H9 (cell line): ENCODE data around the gene LZIC. TPM values are rescaled to one million over a fixed set of nuclear protein-coding genes. Genes with fewer than 3 reads are reported as not detected.

Source experiments
- DNase-seq: peaks from one replicate; pipeline ENCODE4 v3.0.0-alpha.2; 2017
- H2AFZ ChIP-seq: one replicate; pipeline ENCODE4 v1.6.1; 2013; ENCODE audit warnings: mild to moderate bottlenecking, low read length, control low read depth, moderate library complexity
- H2AK5ac ChIP-seq: 2 replicates; pipeline ENCODE4 v1.6.1; 2013; ENCODE audit warnings: low read length, control low read depth, mixed read lengths; ENCODE audit not compliant: insufficient read length
- H2BK120ac ChIP-seq: one replicate; pipeline ENCODE4 v1.6.1; 2013; ENCODE audit warnings: low read depth, mild to moderate bottlenecking, low read length, control low read depth, inconsistent platforms; ENCODE audit not compliant: poor library complexity, severe bottlenecking
- H2BK12ac ChIP-seq: 2 replicates; pipeline ENCODE4 v1.6.1; 2013; ENCODE audit warnings: low read length, control low read depth, mixed read lengths, low read depth; ENCODE audit not compliant: insufficient read length
- H2BK15ac ChIP-seq: 2 replicates; pipeline ENCODE4 v1.6.1; 2013; ENCODE audit warnings: low read depth, low read length, control low read depth
- H2BK20ac ChIP-seq: one replicate; pipeline ENCODE4 v1.6.1; 2013; ENCODE audit warnings: low read depth, mild to moderate bottlenecking, low read length, control low read depth, inconsistent platforms; ENCODE audit not compliant: poor library complexity, severe bottlenecking
- H2BK5ac ChIP-seq: 2 replicates; pipeline ENCODE4 v1.6.1; 2013; ENCODE audit warnings: low read length, control low read depth, mixed read lengths; ENCODE audit not compliant: insufficient read length
- H3K14ac ChIP-seq: 2 replicates; pipeline ENCODE4 v1.6.1; 2013; ENCODE audit warnings: low read length, control low read depth; ENCODE audit not compliant: insufficient read depth
- H3K18ac ChIP-seq: 2 replicates; pipeline ENCODE4 v1.6.1; 2013; ENCODE audit warnings: low read depth, mild to moderate bottlenecking, mixed read lengths, low read length, control low read depth; ENCODE audit not compliant: insufficient read length
- H3K23ac ChIP-seq: 2 replicates; pipeline ENCODE4 v1.6.1; 2013; ENCODE audit warnings: low read length, control low read depth, mixed read lengths, low read depth; ENCODE audit not compliant: insufficient read length
- H3K23me2 ChIP-seq: 2 replicates; pipeline ENCODE4 v1.6.1; 2013; ENCODE audit warnings: low read depth, mild to moderate bottlenecking, mixed read lengths, low read length, control low read depth; ENCODE audit not compliant: insufficient read length, poor library complexity, severe bottlenecking
- H3K27ac ChIP-seq: 2 replicates; pipeline ENCODE4 v1.5.1; 2013; ENCODE audit warnings: low read length, control low read depth, mixed read lengths, low read depth; ENCODE audit not compliant: insufficient read length
- H3K27me3 ChIP-seq: 2 replicates; pipeline ENCODE4 v1.6.1; 2013; ENCODE audit warnings: low read length, control low read depth, inconsistent platforms; ENCODE audit not compliant: insufficient read depth
- H3K4ac ChIP-seq: 2 replicates; pipeline ENCODE4 v1.6.1; 2013; ENCODE audit warnings: low read depth, mild to moderate bottlenecking, control low read depth, inconsistent platforms, low read length, moderate library complexity
- H3K4me1 ChIP-seq: 2 replicates; pipeline ENCODE4 v1.6.1; 2013; ENCODE audit warnings: low read length, control low read depth, inconsistent platforms; ENCODE audit not compliant: insufficient read depth
- H3K4me2 ChIP-seq: 2 replicates; pipeline ENCODE4 v1.6.1; 2013; ENCODE audit warnings: low read length, control low read depth, mixed read lengths; ENCODE audit not compliant: insufficient read length, insufficient read depth
- H3K56ac ChIP-seq: 2 replicates; pipeline ENCODE4 v1.6.1; 2013; ENCODE audit warnings: low read depth, mild to moderate bottlenecking, mixed read lengths, low read length, control low read depth; ENCODE audit not compliant: insufficient read length
- H3K79me1 ChIP-seq: 2 replicates; pipeline ENCODE4 v1.6.1; 2013; ENCODE audit warnings: low read depth, mild to moderate bottlenecking, moderate library complexity, low read length, control low read depth, inconsistent platforms; ENCODE audit not compliant: insufficient read depth, poor library complexity, severe bottlenecking
- H3K79me2 ChIP-seq: 2 replicates; pipeline ENCODE4 v1.6.1; 2013; ENCODE audit warnings: low read length, control low read depth, inconsistent platforms; ENCODE audit not compliant: insufficient read depth
- H3K9ac ChIP-seq: 2 replicates; pipeline ENCODE4 v1.6.1; 2013; ENCODE audit warnings: low read length, control low read depth, mixed read lengths; ENCODE audit not compliant: insufficient read length; ENCODE audit errors: extremely low read depth
- H3K9me3 ChIP-seq: one replicate; pipeline ENCODE4 v1.6.1; 2013; ENCODE audit warnings: low read depth, low read length, inconsistent platforms; ENCODE audit not compliant: control insufficient read depth
- H3T11ph ChIP-seq: one replicate; pipeline ENCODE4 v1.6.1; 2013; ENCODE audit warnings: mild to moderate bottlenecking, low read length, control low read depth, inconsistent platforms
- H4K20me1 ChIP-seq: one replicate; pipeline ENCODE4 v1.6.1; 2013; ENCODE audit not compliant: control insufficient read depth, insufficient read length, insufficient read depth
- H4K5ac ChIP-seq: 2 replicates; pipeline ENCODE4 v1.6.1; 2013; ENCODE audit warnings: low read depth, mild to moderate bottlenecking, mixed read lengths, low read length, control low read depth; ENCODE audit not compliant: insufficient read length
- H4K8ac ChIP-seq: replicated peaks from 2 replicates; pipeline ENCODE4 v1.6.1; 2013; ENCODE audit warnings: low read length, control low read depth, mixed read lengths, low read depth; ENCODE audit not compliant: insufficient read length
- H4K91ac ChIP-seq: 2 replicates; pipeline ENCODE4 v1.6.1; 2013; ENCODE audit warnings: low read depth, mild to moderate bottlenecking, moderate library complexity, mixed read lengths, low read length, control low read depth; ENCODE audit not compliant: insufficient read length
- H3K27ac Mint-ChIP-seq, 3 experiments: 2 replicates in 2 of 3; 3 replicates in 1 of 3; pipeline ENCODE4 v1.8.0; 2020 to 2021; ENCODE audit warnings: mixed read lengths in 3 of 3, mild to moderate bottlenecking in 1 of 3, moderate library complexity in 1 of 3
- H3K27me3 Mint-ChIP-seq: 2 replicates; pipeline ENCODE4 v1.8.0; 2021; ENCODE audit warnings: low read depth, mild to moderate bottlenecking, moderate library complexity, mixed read lengths
- H3K36me3 Mint-ChIP-seq, 3 experiments: 2 replicates in 2 of 3; 3 replicates in 1 of 3; pipeline ENCODE4 v1.8.0; 2020 to 2021; ENCODE audit warnings: low read depth in 3 of 3, mixed read lengths in 3 of 3; ENCODE audit not compliant: insufficient read depth in 1 of 3
- H3K4me1 Mint-ChIP-seq, 2 experiments: 2 replicates each; pipeline ENCODE4 v1.8.0; 2020; ENCODE audit warnings: mixed read lengths in 2 of 2
- H3K4me3 Mint-ChIP-seq, 2 experiments: 2 replicates in 1 of 2; 3 replicates in 1 of 2; pipeline ENCODE4 v1.8.0; 2020 to 2021; ENCODE audit warnings: mild to moderate bottlenecking in 2 of 2, mixed read lengths in 2 of 2, moderate library complexity in 1 of 2
- H3K9me3 Mint-ChIP-seq, 2 experiments: 2 replicates in 1 of 2; 3 replicates in 1 of 2; pipeline ENCODE4 v1.8.0; 2020; ENCODE audit warnings: mild to moderate bottlenecking in 2 of 2, mixed read lengths in 2 of 2, moderate library complexity in 1 of 2
- CTCF ChIP-seq: fragments of 200-600 bp; sonication (generic); conservative IDR thresholded peaks from 3 replicates; pipeline ENCODE4 v1.8.0; 2021; ENCODE audit warnings: antibody characterized with exemption, mild to moderate bottlenecking
- WGBS: extraction: QIAGEN DNeasy Blood & Tissue Kit; methylation state at CpG from one replicate; pipeline ENCODE4 v1.1.7; 2013; ENCODE audit warnings: missing lambda C conversion rate, low lambda C conversion rate, mixed read lengths; ENCODE audit not compliant: insufficient read length; ENCODE audit errors: extremely low coverage; 5-methylcytosine and 5-hydroxymethylcytosine counted together
- total RNA-seq: library from RNA; stranded (reverse); gene quantifications from 2 replicates; pipeline ENCODE4 v1.2.1, GENCODE V29; 2021

The LZIC gene
- total RNA-seq, 1 experiment from 2014 or later = 22.9 TPM

GRCh38 chr1:9908871-9909233, 34.3 kb downstream of the LZIC start:
- Mint-ChIP-seq H3K4me1 (peaks cover 25 to 38% of the 10 kb centered on the region in 2 experiments), H3K9me3 (no peaks in the 10 kb centered on the region), H3K27ac (no peak overlapping the region), H3K36me3 (no peaks in the 10 kb centered on the region; a peak in 1 of 7 replicates), H3K4me3 (peak overlapping the region; percentile 86 to 95), H3K27me3 (no peaks in the 10 kb centered on the region; the same call in 1 of the 2 replicates)
- Histone ChIP-seq H3K23me2 (peaks cover 12% of the 10 kb centered on the region), H4K5ac (no peak overlapping the region), H3K79me1 (no peaks in the 10 kb centered on the region), H4K91ac (no peak overlapping the region), H3K79me2 (peaks cover 3% of the 10 kb centered on the region; the same call in 1 of the 2 replicates), H3T11ph (no peak overlapping the region), H3K27me3 (no peaks in the 10 kb centered on the region), H2AK5ac (no peak overlapping the region), H3K18ac (no peak overlapping the region), H3K9me3 (no peaks in the 10 kb centered on the region), H2BK20ac (no peak overlapping the region), H3K56ac (no peak overlapping the region), H3K4me1 (0 out of 2 replicates have a peak, but pooled peaks cover 2% of the 10 kb centered on the region), H3K27ac (no peak overlapping the region), H3K14ac (no peak overlapping the region), H2AFZ (no peak overlapping the region), H4K20me1 (no peaks in the 10 kb centered on the region), H3K9ac (peak overlapping the region; percentile 57), H4K8ac (no peak overlapping the region), H2BK5ac (no peak overlapping the region), H3K4ac (no peak overlapping the region), H3K23ac (no peak overlapping the region), H2BK15ac (no peak overlapping the region), H3K4me2 (peak overlapping the region; percentile 84), H2BK120ac (no peak overlapping the region), H2BK12ac (no peak overlapping the region)
- no peak for DNase-seq
- no CpG with 5 or more reads among the region's 4 CpGs for WGBS
- no peak for TF ChIP-seq CTCF
